GM12878 (cell line): Measurements from ENCODE around the gene FMNL2. TPM values are rescaled to one million over a fixed set of nuclear protein-coding genes. Genes with fewer than 3 reads are reported as not detected.

Experiments
- BHLHE40 ChIP-seq, 2 experiments: fragments of 450-650 bp in 1 of 2; IDR thresholded peaks; 2 replicates each; pipeline ENCODE4 v1.6.1; 2011 to 2017; ENCODE audit warnings: low read depth in 2 of 2, borderline replicate concordance in 1 of 2, improper control_type of control experiment in 1 of 2, low read length in 1 of 2, mild to moderate bottlenecking in 1 of 2
- CBX3 ChIP-seq: fragments of 200-600 bp; sonication (generic); IDR thresholded peaks from 2 replicates; pipeline ENCODE4 v1.6.1; 2016; ENCODE audit warnings: low read depth, borderline replicate concordance
- CHD4 ChIP-seq: fragments of 200-600 bp; sonication (generic); IDR thresholded peaks from 2 replicates; pipeline ENCODE4 v1.6.1; 2016; ENCODE audit warnings: mild to moderate bottlenecking
- EGR1 ChIP-seq, 2 experiments: IDR thresholded peaks; 1 replicate in 1 of 2; 2 replicates in 1 of 2; pipeline ENCODE4 v1.6.1; 2011 to 2012; ENCODE audit warnings: low read depth in 2 of 2, low read length in 2 of 2, borderline replicate concordance in 1 of 2, mild to moderate bottlenecking in 1 of 2, moderate library complexity in 1 of 2
- HDAC6 ChIP-seq: fragments of 200-600 bp; sonication (generic); IDR thresholded peaks from one replicate; pipeline ENCODE4 v1.8.0; 2017; ENCODE audit warnings: antibody characterized with exemption; ENCODE audit not compliant: unreplicated experiment
- IRF4 ChIP-seq: IDR thresholded peaks from 2 replicates; pipeline ENCODE4 v1.6.1; 2011; ENCODE audit warnings: low read depth, low read length
- JUND ChIP-seq: IDR thresholded peaks from 2 replicates; pipeline ENCODE4 v1.6.1; 2012; ENCODE audit warnings: low read depth, mild to moderate bottlenecking, low read length, improper control_type of control experiment, moderate library complexity
- MEF2A ChIP-seq: IDR thresholded peaks from 2 replicates; pipeline ENCODE4 v1.6.1; 2011; ENCODE audit warnings: low read depth, mild to moderate bottlenecking, low read length, moderate library complexity; ENCODE audit not compliant: insufficient read depth
- MTA2 ChIP-seq: fragments of 450-650 bp; IDR thresholded peaks from 2 replicates; pipeline ENCODE4 v1.6.1; 2016; ENCODE audit warnings: low read depth, mild to moderate bottlenecking, moderate library complexity
- POLR2AphosphoS5 ChIP-seq: IDR thresholded peaks from 2 replicates; pipeline ENCODE4 v1.6.1; 2011; ENCODE audit warnings: mild to moderate bottlenecking, low read length, inconsistent platforms
- SMAD1 ChIP-seq: fragments of 450-650 bp; IDR thresholded peaks from 2 replicates; pipeline ENCODE4 v1.6.1; 2018; ENCODE audit warnings: mild to moderate bottlenecking, low read depth; ENCODE audit not compliant: partially characterized antibody
- SPI1 ChIP-seq: IDR thresholded peaks from 2 replicates; pipeline ENCODE4 v1.6.1; 2011; ENCODE audit warnings: low read depth, mild to moderate bottlenecking, low read length, moderate library complexity, borderline replicate concordance; ENCODE audit not compliant: insufficient read depth
- STAT3 ChIP-seq: IDR thresholded peaks from 2 replicates; pipeline ENCODE4 v1.6.1; 2011; ENCODE audit warnings: low read depth, low read length, improper control_type of control experiment
- polyA plus RNA-seq, 11 experiments: library from polyadenylated mRNA; depleted of rRNA in 4 of 11; unstranded in 6 of 11; stranded (reverse) in 5 of 11; fragments of >200 nt; fragmentation: Nextera tagmentation in 4 of 11; fragmentation: Illumina TruSeq in 1 of 11; extraction: Ambion mirVana in 4 of 11; extraction: Trizol in 1 of 11; gene quantifications; 1 replicate in 1 of 11; 2 replicates in 10 of 11; pipeline versions ENCODE4 v1.2.1 to v1.2.3, GENCODE V29; 2011 to 2016; ENCODE audit warnings: inconsistent platforms in 2 of 11, missing spikeins in 2 of 11, low read depth in 1 of 11
- total RNA-seq, 4 experiments: library from RNA; depleted of rRNA in 3 of 4; stranded (reverse); fragments of >200 nt in 3 of 4; fragmentation: Illumina TruSeq in 1 of 4; extraction: Trizol in 1 of 4; gene quantifications; 2 replicates each; pipeline versions ENCODE4 v1.2.1 to v1.2.3, GENCODE V29; 2013 to 2021
- TF ChIP-seq, protein P1 (sequence below): IDR thresholded peaks from 2 replicates; pipeline ENCODE4 v1.6.1; 2012; ENCODE audit warnings: improper control_type of control experiment, low read depth, low read length; ENCODE audit not compliant: insufficient replicate concordance
- TF ChIP-seq, protein P2 (sequence below): fragments of 450-650 bp; conservative IDR thresholded peaks from 2 replicates; pipeline ENCODE4 v1.6.1; 2017; ENCODE audit warnings: mild to moderate bottlenecking, moderate library complexity
- TF ChIP-seq, protein P3 (sequence below): fragments of 450-650 bp; formaldehyde crosslinking; IDR thresholded peaks from 2 replicates; pipeline ENCODE4 v1.5.0; 2022; ENCODE audit warnings: mild to moderate bottlenecking, missing genetic modification characterization
- TF ChIP-seq, protein P4 (sequence below): IDR thresholded peaks from 2 replicates; pipeline ENCODE4 v1.6.1; 2011; ENCODE audit warnings: low read depth, low read length, improper control_type of control experiment, borderline replicate concordance
- TF ChIP-seq, protein P5 (sequence below): IDR thresholded peaks from 2 replicates; pipeline ENCODE4 v1.6.1; 2011; ENCODE audit warnings: low read depth, mild to moderate bottlenecking, low read length, moderate library complexity, borderline replicate concordance; ENCODE audit errors: extremely low read depth

FMNL2 gene
- total and polyA plus RNA-seq, 10 of the 15 experiments (the other 5 are each of a cell fraction or from before 2014, with no cell fraction given), result 0.13 to 9.9 (median 0.35) TPM

DNA sequence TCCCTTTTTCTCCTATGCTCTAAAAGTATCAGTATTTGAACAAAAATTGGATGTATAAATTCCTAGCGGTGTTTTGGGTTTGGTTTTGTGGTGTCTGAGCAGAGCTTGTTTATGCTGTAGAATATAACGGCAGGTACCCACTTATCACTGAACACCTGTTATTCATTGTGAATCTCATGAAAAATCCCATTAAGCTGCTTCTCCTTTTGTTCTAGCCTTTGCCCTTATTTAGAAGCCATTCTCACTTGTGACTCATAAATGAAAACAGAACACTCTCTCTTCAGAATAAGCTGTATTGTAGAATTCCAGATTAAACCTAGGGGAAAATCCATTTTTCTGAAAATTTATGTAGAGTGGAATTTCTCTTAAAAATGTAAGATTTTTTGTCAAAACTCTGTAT lies 278.3 kb downstream of the FMNL2 start (continued):
- TF ChIP-seq BHLHE40 (IDR thresholded peaks at IDR 0.05; ENCODE audit: borderline replicate concordance in 1 of 2, low read depth in 2 of 2, low read length in 1 of 2) (no peak), POLR2AphosphoS5 (no peak), STAT3 (no peak), EGR1 (IDR thresholded peaks at IDR 0.05; ENCODE audit: borderline replicate concordance in 1 of 2, low read depth in 2 of 2, low read length in 2 of 2) (no peak), MEF2A (peak; percentile 24; the same call in 1 of the 2 replicates), CHD4 (no peak), SMAD1 (no peak), SPI1 (0 out of 2 replicates have a peak, but pooled peaks have one; percentile 9), MTA2 (peak; percentile 75), CBX3 (no peak), HDAC6 (no peak), JUND (no peak), IRF4 (no peak)
- TF ChIP-seq, protein P1, sequence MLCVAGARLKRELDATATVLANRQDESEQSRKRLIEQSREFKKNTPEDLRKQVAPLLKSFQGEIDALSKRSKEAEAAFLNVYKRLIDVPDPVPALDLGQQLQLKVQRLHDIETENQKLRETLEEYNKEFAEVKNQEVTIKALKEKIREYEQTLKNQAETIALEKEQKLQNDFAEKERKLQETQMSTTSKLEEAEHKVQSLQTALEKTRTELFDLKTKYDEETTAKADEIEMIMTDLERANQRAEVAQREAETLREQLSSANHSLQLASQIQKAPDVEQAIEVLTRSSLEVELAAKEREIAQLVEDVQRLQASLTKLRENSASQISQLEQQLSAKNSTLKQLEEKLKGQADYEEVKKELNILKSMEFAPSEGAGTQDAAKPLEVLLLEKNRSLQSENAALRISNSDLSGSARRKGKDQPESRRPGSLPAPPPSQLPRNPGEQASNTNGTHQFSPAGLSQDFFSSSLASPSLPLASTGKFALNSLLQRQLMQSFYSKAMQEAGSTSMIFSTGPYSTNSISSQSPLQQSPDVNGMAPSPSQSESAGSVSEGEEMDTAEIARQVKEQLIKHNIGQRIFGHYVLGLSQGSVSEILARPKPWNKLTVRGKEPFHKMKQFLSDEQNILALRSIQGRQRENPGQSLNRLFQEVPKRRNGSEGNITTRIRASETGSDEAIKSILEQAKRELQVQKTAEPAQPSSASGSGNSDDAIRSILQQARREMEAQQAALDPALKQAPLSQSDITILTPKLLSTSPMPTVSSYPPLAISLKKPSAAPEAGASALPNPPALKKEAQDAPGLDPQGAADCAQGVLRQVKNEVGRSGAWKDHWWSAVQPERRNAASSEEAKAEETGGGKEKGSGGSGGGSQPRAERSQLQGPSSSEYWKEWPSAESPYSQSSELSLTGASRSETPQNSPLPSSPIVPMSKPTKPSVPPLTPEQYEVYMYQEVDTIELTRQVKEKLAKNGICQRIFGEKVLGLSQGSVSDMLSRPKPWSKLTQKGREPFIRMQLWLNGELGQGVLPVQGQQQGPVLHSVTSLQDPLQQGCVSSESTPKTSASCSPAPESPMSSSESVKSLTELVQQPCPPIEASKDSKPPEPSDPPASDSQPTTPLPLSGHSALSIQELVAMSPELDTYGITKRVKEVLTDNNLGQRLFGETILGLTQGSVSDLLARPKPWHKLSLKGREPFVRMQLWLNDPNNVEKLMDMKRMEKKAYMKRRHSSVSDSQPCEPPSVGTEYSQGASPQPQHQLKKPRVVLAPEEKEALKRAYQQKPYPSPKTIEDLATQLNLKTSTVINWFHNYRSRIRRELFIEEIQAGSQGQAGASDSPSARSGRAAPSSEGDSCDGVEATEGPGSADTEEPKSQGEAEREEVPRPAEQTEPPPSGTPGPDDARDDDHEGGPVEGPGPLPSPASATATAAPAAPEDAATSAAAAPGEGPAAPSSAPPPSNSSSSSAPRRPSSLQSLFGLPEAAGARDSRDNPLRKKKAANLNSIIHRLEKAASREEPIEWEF, result no peak
- TF ChIP-seq, protein P2, sequence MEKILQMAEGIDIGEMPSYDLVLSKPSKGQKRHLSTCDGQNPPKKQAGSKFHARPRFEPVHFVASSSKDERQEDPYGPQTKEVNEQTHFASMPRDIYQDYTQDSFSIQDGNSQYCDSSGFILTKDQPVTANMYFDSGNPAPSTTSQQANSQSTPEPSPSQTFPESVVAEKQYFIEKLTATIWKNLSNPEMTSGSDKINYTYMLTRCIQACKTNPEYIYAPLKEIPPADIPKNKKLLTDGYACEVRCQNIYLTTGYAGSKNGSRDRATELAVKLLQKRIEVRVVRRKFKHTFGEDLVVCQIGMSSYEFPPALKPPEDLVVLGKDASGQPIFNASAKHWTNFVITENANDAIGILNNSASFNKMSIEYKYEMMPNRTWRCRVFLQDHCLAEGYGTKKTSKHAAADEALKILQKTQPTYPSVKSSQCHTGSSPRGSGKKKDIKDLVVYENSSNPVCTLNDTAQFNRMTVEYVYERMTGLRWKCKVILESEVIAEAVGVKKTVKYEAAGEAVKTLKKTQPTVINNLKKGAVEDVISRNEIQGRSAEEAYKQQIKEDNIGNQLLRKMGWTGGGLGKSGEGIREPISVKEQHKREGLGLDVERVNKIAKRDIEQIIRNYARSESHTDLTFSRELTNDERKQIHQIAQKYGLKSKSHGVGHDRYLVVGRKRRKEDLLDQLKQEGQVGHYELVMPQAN, result no peak
- TF ChIP-seq, protein P3, sequence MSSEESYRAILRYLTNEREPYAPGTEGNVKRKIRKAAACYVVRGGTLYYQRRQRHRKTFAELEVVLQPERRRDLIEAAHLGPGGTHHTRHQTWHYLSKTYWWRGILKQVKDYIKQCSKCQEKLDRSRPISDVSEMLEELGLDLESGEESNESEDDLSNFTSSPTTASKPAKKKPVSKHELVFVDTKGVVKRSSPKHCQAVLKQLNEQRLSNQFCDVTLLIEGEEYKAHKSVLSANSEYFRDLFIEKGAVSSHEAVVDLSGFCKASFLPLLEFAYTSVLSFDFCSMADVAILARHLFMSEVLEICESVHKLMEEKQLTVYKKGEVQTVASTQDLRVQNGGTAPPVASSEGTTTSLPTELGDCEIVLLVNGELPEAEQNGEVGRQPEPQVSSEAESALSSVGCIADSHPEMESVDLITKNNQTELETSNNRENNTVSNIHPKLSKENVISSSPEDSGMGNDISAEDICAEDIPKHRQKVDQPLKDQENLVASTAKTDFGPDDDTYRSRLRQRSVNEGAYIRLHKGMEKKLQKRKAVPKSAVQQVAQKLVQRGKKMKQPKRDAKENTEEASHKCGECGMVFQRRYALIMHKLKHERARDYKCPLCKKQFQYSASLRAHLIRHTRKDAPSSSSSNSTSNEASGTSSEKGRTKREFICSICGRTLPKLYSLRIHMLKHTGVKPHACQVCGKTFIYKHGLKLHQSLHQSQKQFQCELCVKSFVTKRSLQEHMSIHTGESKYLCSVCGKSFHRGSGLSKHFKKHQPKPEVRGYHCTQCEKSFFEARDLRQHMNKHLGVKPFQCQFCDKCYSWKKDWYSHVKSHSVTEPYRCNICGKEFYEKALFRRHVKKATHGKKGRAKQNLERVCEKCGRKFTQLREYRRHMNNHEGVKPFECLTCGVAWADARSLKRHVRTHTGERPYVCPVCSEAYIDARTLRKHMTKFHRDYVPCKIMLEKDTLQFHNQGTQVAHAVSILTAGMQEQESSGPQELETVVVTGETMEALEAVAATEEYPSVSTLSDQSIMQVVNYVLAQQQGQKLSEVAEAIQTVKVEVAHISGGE (CRISPR knock-in tag), result no peak
- TF ChIP-seq, protein P4, sequence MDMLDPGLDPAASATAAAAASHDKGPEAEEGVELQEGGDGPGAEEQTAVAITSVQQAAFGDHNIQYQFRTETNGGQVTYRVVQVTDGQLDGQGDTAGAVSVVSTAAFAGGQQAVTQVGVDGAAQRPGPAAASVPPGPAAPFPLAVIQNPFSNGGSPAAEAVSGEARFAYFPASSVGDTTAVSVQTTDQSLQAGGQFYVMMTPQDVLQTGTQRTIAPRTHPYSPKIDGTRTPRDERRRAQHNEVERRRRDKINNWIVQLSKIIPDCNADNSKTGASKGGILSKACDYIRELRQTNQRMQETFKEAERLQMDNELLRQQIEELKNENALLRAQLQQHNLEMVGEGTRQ, result no peak
- TF ChIP-seq, protein P5, sequence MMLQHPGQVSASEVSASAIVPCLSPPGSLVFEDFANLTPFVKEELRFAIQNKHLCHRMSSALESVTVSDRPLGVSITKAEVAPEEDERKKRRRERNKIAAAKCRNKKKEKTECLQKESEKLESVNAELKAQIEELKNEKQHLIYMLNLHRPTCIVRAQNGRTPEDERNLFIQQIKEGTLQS, result no peak
